Neutrophil (primary cell): ENCODE data around the gene KIF6.

Experiments
- H3K27ac ChIP-seq: fragments of 200-600 bp; sonication (generic); 2 replicates; pipeline ENCODE4 v1.5.1; 2016; ENCODE audit warnings: mild to moderate bottlenecking, moderate library complexity
- H3K27me3 ChIP-seq: fragments of 200-600 bp; sonication (generic); 2 replicates; pipeline ENCODE4 v1.6.0; 2016; ENCODE audit warnings: mild to moderate bottlenecking
- H3K36me3 ChIP-seq: fragments of 200-600 bp; sonication (generic); 2 replicates; pipeline ENCODE4 v1.5.1; 2017
- H3K4me1 ChIP-seq, 2 experiments: fragments of 200-600 bp in 1 of 2; sonication (generic) in 1 of 2; 1 replicate in 1 of 2; 2 replicates in 1 of 2; pipeline versions ENCODE4 v1.5.1 to v1.6.1; 2013 to 2016; ENCODE audit warnings: low read depth in 1 of 2, low read length in 1 of 2, mild to moderate bottlenecking in 1 of 2, moderate library complexity in 1 of 2; ENCODE audit not compliant: control insufficient read depth in 1 of 2, insufficient read depth in 1 of 2
- H3K4me3 ChIP-seq, 2 experiments: fragments of 200-600 bp in 1 of 2; sonication (generic) in 1 of 2; 1 replicate in 1 of 2; 2 replicates in 1 of 2; pipeline ENCODE4 v1.5.1; 2013 to 2016; ENCODE audit warnings: low read depth in 1 of 2, low read length in 1 of 2, mild to moderate bottlenecking in 1 of 2, moderate library complexity in 1 of 2
- H3K9me3 ChIP-seq: fragments of 200-600 bp; sonication (generic); 2 replicates; pipeline ENCODE4 v1.5.1; 2016
- TF ChIP-seq, protein P1 (sequence below): fragments of 200-600 bp; sonication (generic); IDR thresholded peaks from 2 replicates; pipeline ENCODE4 v1.5.1; 2016; ENCODE audit warnings: antibody characterized with exemption

KIF6 gene

DNA sequence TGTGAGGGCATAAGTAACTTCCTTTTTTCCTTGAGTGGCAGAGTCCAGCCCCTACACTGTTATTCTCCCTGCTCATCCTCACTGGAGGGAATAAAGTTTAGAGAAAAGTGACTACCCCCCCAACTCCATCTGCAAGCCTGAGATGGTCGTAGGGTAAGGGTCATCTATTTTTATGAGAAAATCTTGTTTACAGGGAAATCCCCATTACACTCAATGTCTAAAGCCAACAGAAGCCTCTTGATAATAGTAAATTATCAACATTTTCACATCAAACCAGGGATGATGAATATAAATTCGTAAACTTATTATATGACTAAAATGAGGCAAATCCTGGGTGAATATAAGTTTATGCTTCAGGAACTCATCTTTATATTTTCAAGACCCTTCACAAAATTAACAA lies 228.8 kb downstream of the KIF6 start:
- H3K4me3 ChIP-seq: no peak overlapping the region
- no peaks in the 10 kb centered on the region for H3K27me3 ChIP-seq
- H3K9me3 ChIP-seq: no peaks in the 10 kb centered on the region
- no peaks in the 10 kb centered on the region for H3K36me3 ChIP-seq
- H3K4me1 ChIP-seq: no peaks in the 10 kb centered on the region
- TF ChIP-seq, protein P1, sequence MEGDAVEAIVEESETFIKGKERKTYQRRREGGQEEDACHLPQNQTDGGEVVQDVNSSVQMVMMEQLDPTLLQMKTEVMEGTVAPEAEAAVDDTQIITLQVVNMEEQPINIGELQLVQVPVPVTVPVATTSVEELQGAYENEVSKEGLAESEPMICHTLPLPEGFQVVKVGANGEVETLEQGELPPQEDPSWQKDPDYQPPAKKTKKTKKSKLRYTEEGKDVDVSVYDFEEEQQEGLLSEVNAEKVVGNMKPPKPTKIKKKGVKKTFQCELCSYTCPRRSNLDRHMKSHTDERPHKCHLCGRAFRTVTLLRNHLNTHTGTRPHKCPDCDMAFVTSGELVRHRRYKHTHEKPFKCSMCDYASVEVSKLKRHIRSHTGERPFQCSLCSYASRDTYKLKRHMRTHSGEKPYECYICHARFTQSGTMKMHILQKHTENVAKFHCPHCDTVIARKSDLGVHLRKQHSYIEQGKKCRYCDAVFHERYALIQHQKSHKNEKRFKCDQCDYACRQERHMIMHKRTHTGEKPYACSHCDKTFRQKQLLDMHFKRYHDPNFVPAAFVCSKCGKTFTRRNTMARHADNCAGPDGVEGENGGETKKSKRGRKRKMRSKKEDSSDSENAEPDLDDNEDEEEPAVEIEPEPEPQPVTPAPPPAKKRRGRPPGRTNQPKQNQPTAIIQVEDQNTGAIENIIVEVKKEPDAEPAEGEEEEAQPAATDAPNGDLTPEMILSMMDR: no peak
- H3K27ac ChIP-seq: no peak overlapping the region

DNA sequence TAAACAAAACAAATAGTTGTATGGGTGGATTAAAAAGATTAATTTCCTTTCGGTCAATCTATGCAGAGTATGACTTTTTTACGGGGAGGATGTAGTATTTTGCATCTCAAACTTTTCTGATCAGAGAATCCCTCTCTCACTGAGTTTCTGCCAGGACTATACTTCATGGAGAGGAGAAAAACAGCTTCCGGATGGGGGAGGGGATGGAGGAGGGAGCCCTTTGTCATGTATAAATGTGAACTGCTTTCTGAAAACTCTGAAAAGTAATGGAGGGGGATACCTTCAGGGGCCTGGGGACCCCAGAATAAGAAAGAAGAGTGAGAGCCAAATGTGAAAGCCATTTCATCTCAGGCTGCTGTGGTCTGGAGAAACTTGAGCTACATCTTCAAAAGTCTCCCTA lies 229.6 kb downstream of the KIF6 start:
- TF ChIP-seq, protein P1: no peak
- no peaks in the 10 kb centered on the region for H3K36me3 ChIP-seq
- H3K4me1 ChIP-seq: no peaks in the 10 kb centered on the region
- no peak overlapping the region for H3K27ac ChIP-seq
- H3K27me3 ChIP-seq: no peaks in the 10 kb centered on the region
- H3K9me3 ChIP-seq: no peaks in the 10 kb centered on the region
- H3K4me3 ChIP-seq: no peak overlapping the region

DNA sequence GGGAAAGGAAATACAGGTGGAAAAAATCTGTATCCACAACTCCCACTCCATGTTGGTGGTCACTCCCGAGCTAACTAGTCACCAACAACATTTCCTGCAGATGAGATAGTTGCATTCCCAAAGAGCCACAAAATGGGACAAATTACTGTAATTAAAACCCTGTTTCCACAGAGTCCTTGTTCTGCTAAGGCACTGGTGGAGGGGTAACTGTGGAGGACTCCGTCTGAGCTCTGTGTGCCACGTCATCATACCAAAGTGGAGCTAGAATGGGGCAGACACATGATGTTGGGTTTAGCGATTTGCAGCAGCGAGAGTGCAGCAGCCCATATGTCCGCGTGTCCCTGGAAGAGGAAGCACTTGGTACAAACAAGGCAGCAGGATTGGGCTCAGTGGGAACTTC lies 230.2 kb downstream of the KIF6 start:
- H3K27me3 ChIP-seq: no peaks in the 10 kb centered on the region
- H3K4me3 ChIP-seq: no peak overlapping the region
- TF ChIP-seq, protein P1: no peak
- H3K9me3 ChIP-seq: no peaks in the 10 kb centered on the region
- H3K27ac ChIP-seq: no peak overlapping the region
- no peaks in the 10 kb centered on the region for H3K4me1 ChIP-seq
- H3K36me3 ChIP-seq: no peaks in the 10 kb centered on the region

DNA sequence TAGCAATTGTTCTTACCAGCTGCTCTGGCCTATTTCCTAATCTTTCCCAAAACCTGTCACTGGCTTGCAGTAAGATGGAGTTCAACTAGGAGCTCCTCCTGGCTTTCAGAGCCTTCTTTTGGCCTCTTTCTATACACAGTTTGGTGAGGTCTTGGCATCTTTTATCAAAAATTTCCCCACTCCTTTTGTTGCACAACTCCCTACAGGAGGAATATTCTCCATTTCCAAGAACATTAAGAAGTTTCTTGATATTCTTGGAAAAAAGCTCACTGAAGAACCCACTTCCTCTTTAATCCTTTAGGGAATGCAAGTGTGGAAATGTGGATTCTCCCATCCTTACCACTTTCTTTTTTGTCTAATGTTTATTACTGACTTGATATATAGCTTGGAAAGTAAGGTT lies 231.4 kb downstream of the KIF6 start:
- H3K36me3 ChIP-seq: no peaks in the 10 kb centered on the region
- no peak overlapping the region for H3K27ac ChIP-seq
- H3K27me3 ChIP-seq: no peaks in the 10 kb centered on the region
- H3K4me3 ChIP-seq: no peak overlapping the region
- no peaks in the 10 kb centered on the region for H3K9me3 ChIP-seq
- TF ChIP-seq, protein P1: no peak
- H3K4me1 ChIP-seq: no peaks in the 10 kb centered on the region

DNA sequence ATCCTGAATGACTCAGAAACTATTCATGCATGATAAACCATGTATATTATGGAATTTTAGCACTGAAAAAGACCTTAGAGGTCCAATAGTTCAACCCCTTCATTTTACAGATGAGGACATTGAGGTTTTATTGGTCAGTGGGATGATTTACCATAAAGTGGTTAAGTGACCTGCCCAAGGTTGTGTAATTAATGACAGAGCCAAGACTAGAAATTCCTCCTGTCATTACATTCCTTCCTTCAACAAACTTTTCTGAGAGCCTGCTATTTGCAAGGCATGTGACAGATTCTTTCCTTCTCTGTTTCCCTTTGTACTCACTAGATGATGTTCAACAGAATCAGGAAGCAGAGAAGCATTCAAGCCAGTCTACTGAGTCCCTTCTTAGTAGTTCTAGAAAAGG lies 232.0 kb downstream of the KIF6 start:
- no peaks in the 10 kb centered on the region for H3K36me3 ChIP-seq
- TF ChIP-seq, protein P1: no peak
- no peaks in the 10 kb centered on the region for H3K27me3 ChIP-seq

DNA sequence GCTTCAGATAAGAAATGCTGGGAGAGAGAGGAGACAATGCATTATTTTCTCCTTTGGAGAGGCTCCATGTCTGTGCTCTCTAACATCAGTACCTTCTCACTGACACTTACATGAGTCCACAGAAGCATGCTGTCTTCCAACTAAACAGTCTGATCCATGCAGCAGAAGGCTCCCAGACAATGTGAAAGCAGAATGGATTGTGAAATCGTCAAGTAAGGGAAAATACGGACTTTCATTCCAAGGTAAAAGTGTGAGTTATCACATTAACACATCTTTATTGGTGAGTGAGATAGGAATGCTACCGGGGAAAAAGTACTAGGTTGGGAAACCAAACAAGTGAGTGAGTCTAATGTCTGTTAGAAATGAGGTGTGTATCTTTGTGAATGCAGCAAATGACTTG lies 235.1 kb downstream of the KIF6 start:
- no peaks in the 10 kb centered on the region for H3K9me3 ChIP-seq
- no peak overlapping the region for H3K27ac ChIP-seq
- TF ChIP-seq, protein P1: no peak
- H3K4me3 ChIP-seq: no peak overlapping the region
- H3K27me3 ChIP-seq: no peaks in the 10 kb centered on the region
- no peaks in the 10 kb centered on the region for H3K36me3 ChIP-seq
- H3K4me1 ChIP-seq: no peaks in the 10 kb centered on the region

More for the DNA sequence above, 232.0 kb downstream of the KIF6 start:
- Histone ChIP-seq H3K4me1 (no peaks in the 10 kb centered on the region), H3K27ac (no peak overlapping the region), H3K4me3 (no peak overlapping the region), H3K9me3 (no peaks in the 10 kb centered on the region)
